DND-41 (cell line): ENCODE results near the gene DLG1.

Source experiments
- CTCF ChIP-seq: IDR thresholded peaks from 2 replicates; pipeline ENCODE4 v1.5.1; 2012; ENCODE audit warnings: borderline replicate concordance, low read length, moderate library complexity, mild to moderate bottlenecking; ENCODE audit not compliant: poor library complexity, severe bottlenecking; ENCODE audit errors: extremely low read depth
- EZH2 ChIP-seq: IDR thresholded peaks from 3 replicates; pipeline ENCODE4 v1.6.1; 2012; ENCODE audit warnings: borderline replicate concordance, low read depth, mild to moderate bottlenecking, moderate library complexity, low read length, inconsistent platforms; ENCODE audit not compliant: severe bottlenecking

DNA sequence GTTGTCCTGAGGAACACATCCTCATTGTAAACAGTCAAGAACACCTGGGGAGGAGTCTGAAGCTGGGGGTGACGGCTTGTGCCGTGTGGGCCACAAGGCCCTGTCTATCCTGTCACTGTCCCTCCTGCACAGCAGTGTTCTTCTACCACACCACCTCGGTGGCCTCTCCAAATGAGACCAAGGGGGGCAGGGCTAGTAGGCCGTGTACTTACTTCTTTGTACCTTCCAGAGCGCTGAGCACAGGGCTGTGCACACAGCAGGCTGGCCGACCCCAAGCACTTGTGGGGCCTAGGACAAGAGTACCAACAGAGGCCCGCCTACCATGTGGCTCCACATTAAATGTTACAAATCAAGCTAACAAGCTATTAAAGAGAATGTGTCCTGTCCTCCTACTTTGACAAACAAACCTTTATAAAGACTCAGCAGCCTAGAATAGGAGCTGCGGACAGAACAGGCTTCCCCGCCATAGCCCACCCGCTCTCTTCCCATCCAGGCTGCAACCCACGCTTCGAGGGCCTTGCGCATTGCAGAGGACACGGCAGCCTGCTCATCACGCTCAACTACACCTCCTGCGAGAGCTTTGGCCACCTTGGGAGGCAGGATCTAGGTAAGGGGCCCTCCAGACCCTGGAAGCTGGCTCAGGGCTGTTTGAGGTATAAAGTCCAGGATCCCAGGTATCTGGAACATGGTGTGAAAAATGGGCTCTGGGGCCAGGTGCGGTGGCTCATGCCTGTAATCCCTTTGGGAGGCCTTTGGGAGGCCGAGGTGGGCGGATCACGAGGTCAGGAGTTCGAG is 299.2 kb downstream of the DLG1 start:
- TF ChIP-seq CTCF (no peak), EZH2 (no peak)
